Mucosa of rectum (tissue), 2 donors: Measurements from ENCODE around the gene SIGLEC5.

Experiments
- H3K27ac ChIP-seq, 2 donors: one replicate each; pipeline ENCODE4 v1.7.0; 2013; ENCODE audit warnings: inconsistent platforms in 2 of 2, low read depth in 2 of 2, low read length in 2 of 2
- H3K27me3 ChIP-seq, 2 donors: one replicate each; pipeline ENCODE4 v1.7.0; 2013; ENCODE audit warnings: low read length in 2 of 2; ENCODE audit not compliant: control insufficient read depth in 2 of 2, insufficient read depth in 2 of 2
- H3K36me3 ChIP-seq, 2 donors: one replicate each; pipeline ENCODE4 v1.7.0; 2013; ENCODE audit warnings: low read length in 2 of 2; ENCODE audit not compliant: control insufficient read depth in 2 of 2, insufficient read depth in 2 of 2
- H3K4me1 ChIP-seq, 2 donors: one replicate each; pipeline ENCODE4 v1.7.0; 2013; ENCODE audit warnings: low read length in 2 of 2, mild to moderate bottlenecking in 1 of 2; ENCODE audit not compliant: control insufficient read depth in 2 of 2, insufficient read depth in 2 of 2
- H3K4me3 ChIP-seq, 2 donors: one replicate each; pipeline ENCODE4 v1.7.0; 2013; ENCODE audit warnings: low read length in 2 of 2
- H3K9ac ChIP-seq, 2 donors: one replicate each; pipeline ENCODE4 v1.7.0; 2013; ENCODE audit warnings: low read length in 2 of 2, low read depth in 1 of 2, mild to moderate bottlenecking in 1 of 2
- H3K9me3 ChIP-seq, 2 donors: one replicate each; pipeline ENCODE4 v1.7.0; 2013; ENCODE audit warnings: low read length in 2 of 2; ENCODE audit not compliant: control insufficient read depth in 2 of 2
- donor health status: healthy.
- donor health status: Normal muscosa, but diverticular disease.

Gene SIGLEC5

DNA sequence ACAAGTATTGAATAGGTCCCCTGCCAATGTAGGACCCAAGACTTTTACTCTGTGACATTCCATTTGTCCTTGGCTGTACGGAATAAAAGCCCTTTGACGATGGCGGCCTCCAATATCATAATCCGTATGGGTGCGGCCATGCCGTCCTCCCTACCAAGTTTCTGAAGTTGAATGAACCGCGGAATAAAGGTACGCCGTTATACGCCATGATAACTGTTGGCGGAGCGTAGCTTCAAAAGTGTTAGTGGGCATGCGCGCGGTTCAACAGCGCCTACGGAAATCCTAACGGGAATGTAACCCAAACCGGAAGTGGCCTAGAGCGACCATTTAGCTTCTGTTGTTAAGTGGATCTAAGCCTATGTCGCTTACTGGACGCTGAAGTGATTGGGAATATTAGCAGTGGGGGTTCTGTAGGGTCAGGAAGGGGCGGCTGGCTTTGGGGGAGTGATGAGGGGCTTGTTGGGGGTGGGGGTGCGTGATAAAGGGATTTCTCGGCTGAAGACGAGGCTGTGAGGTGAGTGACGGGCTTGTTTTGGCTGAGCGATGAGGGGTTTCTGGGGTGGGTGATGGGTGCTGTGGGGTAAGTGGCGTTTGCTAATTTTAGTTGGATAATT, 59.1 kb downstream of the SIGLEC5 start, which contains the start of gene ZNF175:
Gene ZNF175, plus strand, starts transcription at position 322 of the 614 bp plus-strand sequence. CDS start 2,047 bp downstream, outside the sequence.
- Histone ChIP-seq H3K4me1 (peaks cover 4 to 8% of the 10 kb centered on the region in 2 donors), H3K4me3 (peak within 1 kb of the TSS; percentile 90 to 92), H3K36me3 (peaks cover 7 to 8% of the 10 kb centered on the region in 2 donors), H3K9me3 (no peaks in the 10 kb centered on the region), H3K27me3 (no peaks in the 10 kb centered on the region), H3K27ac (peak within 1 kb of the TSS in 1 of 2 donors; percentile 24), H3K9ac (peak within 1 kb of the TSS; percentile 52 to 63)

DNA sequence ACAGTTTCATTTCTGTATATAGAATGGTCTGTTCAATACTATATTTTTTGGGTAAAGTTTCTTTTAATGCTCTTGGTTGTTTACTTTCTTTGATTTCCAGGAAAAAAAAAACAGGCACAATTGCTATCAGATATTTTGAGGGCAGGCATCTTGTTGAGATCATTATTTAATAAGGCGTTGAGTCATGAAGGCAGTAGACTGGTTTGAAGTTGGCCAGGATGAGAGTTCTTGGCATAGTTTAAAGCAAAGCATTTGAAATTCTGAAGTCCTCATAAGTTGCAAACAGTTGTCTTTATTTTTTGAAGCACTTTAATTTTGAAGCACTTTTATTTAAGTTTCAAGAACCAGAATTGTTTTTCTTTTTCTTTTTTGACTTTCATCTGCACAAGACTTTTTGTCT, 61.7 kb downstream of the SIGLEC5 start:
- Histone ChIP-seq H3K36me3 (peaks cover 2% of the 10 kb centered on the region in 2 donors), H3K9me3 (no peaks in the 10 kb centered on the region), H3K27ac (no peak overlapping the region), H3K27me3 (peaks cover 0 to 2% of the 10 kb centered on the region in 2 donors), H3K4me1 (peaks cover 4 to 8% of the 10 kb centered on the region in 2 donors), H3K4me3 (no peak overlapping the region), H3K9ac (no peak overlapping the region)

DNA sequence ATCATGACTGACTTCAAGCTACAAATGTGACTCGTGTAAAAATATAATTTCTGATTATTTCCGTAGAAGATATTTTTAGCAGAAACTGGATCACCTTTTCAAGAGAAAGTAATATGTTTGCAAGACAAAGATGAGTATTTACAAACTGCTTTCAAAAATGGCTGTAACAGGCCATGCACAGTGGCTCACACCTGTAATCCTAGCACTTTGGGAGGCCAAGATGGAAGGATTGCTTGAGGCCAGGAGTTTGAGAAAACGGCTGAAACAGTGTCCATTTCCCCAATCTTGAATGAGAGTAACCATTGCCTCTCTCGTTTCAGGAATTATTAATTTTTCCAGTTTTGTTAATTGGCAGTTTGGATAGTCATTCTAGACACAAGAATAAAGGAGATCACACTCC, 62.6 kb downstream of the SIGLEC5 start:
- H3K27me3 ChIP-seq, result peaks cover 0 to 2% of the 10 kb centered on the region in 2 donors
- H3K36me3 ChIP-seq, result no peaks in the 10 kb centered on the region
- H3K4me1 ChIP-seq, result peaks cover 4 to 8% of the 10 kb centered on the region in 2 donors
- H3K27ac ChIP-seq, result no peak overlapping the region
- no peaks in the 10 kb centered on the region for H3K9me3 ChIP-seq
- H3K4me3 ChIP-seq, result no peak overlapping the region
- H3K9ac ChIP-seq, result no peak overlapping the region

DNA sequence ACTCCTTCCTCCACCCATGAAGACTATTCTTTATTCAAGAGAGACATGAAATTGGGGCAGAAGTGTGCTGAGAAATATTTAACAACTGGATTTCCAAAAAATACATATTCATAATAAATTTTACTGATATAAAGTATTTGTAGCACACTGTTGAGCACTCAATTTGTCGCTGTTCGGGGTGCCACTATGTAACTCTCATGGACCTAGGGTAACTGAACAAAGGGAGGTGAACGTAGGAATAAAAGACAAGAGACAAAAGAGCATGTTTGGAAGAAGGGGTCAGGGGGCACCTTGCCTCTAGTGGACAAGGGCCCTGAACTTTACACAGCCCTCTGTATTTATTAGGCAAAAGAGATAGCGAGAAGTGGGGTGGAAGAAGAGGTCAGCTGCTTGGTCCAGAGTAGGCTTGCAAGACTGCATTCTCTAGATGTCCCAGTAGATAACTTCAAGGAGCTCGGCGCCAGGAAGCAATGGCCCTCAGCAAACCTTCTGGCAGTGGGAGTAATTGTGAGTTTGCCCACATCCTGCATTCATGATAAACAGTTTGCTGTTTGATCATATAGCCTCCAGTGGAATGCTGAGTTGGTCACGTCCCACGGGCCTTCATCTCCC, 63.6 kb downstream of the SIGLEC5 start:
- Histone ChIP-seq H3K36me3 (no peaks in the 10 kb centered on the region), H3K27ac (no peak overlapping the region), H3K4me3 (no peak overlapping the region), H3K9ac (no peak overlapping the region), H3K9me3 (no peaks in the 10 kb centered on the region), H3K27me3 (peaks cover 0 to 2% of the 10 kb centered on the region in 2 donors), H3K4me1 (peaks cover 0 to 2% of the 10 kb centered on the region in 2 donors)

DNA sequence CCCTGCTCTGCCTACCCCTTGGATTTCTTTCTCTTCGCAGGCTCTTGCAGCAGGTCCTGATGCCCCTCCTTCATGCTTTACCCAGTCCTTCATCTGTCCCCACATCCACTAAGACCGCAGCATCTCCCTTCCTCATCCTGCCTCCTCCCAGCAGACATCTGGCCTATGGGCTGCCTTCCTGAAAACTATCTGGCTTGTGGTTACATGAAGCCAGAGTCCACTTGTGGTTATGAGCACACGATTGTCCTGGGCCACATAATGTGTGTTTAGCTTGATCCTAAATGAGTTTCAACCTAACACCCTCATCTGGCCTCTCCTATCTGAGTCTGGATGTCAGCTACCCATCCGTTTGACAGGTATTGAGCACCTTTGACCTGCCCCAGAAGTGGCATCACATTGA, 64.6 kb downstream of the SIGLEC5 start:
- no peaks in the 10 kb centered on the region for H3K9me3 ChIP-seq
- H3K36me3 ChIP-seq, result no peaks in the 10 kb centered on the region
- H3K9ac ChIP-seq, result no peak overlapping the region
- peaks cover 0 to 2% of the 10 kb centered on the region in 2 donors for H3K27me3 ChIP-seq
- H3K4me1 ChIP-seq, result no peaks in the 10 kb centered on the region
- no peak overlapping the region for H3K4me3 ChIP-seq
- H3K27ac ChIP-seq, result no peak overlapping the region

DNA sequence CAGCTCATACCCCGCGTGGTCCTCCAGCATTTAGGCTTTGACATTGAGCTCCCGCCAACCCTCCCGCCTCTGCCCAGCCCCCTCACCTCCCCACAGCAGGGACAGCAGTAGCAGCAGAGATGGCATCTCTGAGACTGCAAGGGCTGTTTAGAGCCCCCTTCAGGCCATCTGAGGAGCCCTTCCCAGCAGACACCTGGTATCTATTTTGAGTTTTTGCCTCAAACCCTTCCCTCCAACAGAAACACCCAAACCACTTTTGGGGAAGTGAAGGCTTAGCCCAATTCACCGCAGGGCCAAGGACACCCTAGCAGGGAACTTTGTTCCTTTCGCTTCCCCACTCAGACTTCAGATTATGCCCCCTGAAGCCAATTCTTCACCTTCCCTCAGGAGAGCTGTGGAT, 65.4 kb downstream of the SIGLEC5 start:
- no peaks in the 10 kb centered on the region for H3K36me3 ChIP-seq
- no peak overlapping the region for H3K4me3 ChIP-seq
- no peak overlapping the region for H3K9ac ChIP-seq
- no peak overlapping the region for H3K27ac ChIP-seq
- no peaks in the 10 kb centered on the region for H3K4me1 ChIP-seq
- peaks cover 0 to 2% of the 10 kb centered on the region in 2 donors for H3K27me3 ChIP-seq
- no peaks in the 10 kb centered on the region for H3K9me3 ChIP-seq
